Right lobe of liver (tissue), 4 donors: Measurements from ENCODE around the gene DNALI1.

Experiments
- CTCF ChIP-seq, 4 donors: fragments of 200-600 bp in 3 of 4; fragments of 450-650 bp in 1 of 4; IDR thresholded peaks; one replicate each; pipeline versions ENCODE4 v1.5.1 to v1.8.0; 2016 to 2022; ENCODE audit warnings: antibody characterized with exemption in 4 of 4, mild to moderate bottlenecking in 2 of 4
- POLR2A ChIP-seq: fragments of 450-650 bp; IDR thresholded peaks from one replicate; pipeline ENCODE4 v1.6.1; 2017; ENCODE audit warnings: antibody characterized with exemption, mild to moderate bottlenecking
- donor health status: DM: no; HTN: no; CAD: no.
- donor health status: DM: no; HTN: no; CAD: no.
- donor health status: DM: no; HTN: yes; CAD: no.

GRCh38 chr1:37614105-37614504, 57.4 kb downstream of the DNALI1 start:
- TF ChIP-seq CTCF (IDR thresholded peaks at IDR 0.05) (no peak), POLR2A (no peak)
